ENCODE results near the gene NTNG1.

DNA sequence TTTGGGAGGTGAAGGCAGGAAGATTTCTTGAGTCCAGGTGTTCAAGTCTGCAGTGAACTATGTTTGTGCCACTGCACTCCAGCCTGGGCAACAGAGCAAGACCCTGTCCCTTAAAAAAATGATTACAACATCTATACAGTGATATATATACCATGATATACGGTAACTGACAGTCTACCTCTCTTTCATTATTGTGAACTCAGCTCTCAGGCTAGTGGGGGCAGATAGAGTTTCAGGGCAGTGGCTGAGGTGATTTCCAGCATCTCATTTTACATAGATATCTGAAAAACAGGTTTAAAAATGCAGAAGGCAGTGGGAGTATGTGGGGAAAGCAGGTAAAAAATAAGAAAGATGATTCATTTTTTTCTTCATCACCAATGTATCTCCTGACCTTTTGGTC, 8.1 kb upstream of the NTNG1 start:
- TF ChIP-seq CEBPB (IDR thresholded peaks at IDR 0.05; ENCODE audit: low read depth, low read length) (no peak), YY1 (IDR thresholded peaks at IDR 0.05; ENCODE audit: low read depth, low read length) (no peak), SUZ12 (IDR thresholded peaks at IDR 0.05; ENCODE audit: low read length) (no peak), EZH2 (IDR thresholded peaks at IDR 0.05; ENCODE audit: low read depth, low read length, severe bottlenecking) (no peak), POLR2A (IDR thresholded peaks at IDR 0.05; ENCODE audit: control extremely low read depth in 1 of 2, low read depth in 2 of 2, low read length in 2 of 2) (no peak), JUND (IDR thresholded peaks at IDR 0.05; ENCODE audit: low read length) (no peak), RFX5 (IDR thresholded peaks at IDR 0.05; ENCODE audit: borderline replicate concordance, low read depth, low read length) (no peak), CBX5 (IDR thresholded peaks at IDR 0.05; ENCODE audit: low read depth, low read length) (no peak), RBBP5 (IDR thresholded peaks at IDR 0.05; ENCODE audit: borderline replicate concordance, low read depth, low read length) (no peak), HDAC6 (IDR thresholded peaks at IDR 0.05; ENCODE audit: low read depth, low read length) (no peak)
- TF ChIP-seq, protein P1, sequence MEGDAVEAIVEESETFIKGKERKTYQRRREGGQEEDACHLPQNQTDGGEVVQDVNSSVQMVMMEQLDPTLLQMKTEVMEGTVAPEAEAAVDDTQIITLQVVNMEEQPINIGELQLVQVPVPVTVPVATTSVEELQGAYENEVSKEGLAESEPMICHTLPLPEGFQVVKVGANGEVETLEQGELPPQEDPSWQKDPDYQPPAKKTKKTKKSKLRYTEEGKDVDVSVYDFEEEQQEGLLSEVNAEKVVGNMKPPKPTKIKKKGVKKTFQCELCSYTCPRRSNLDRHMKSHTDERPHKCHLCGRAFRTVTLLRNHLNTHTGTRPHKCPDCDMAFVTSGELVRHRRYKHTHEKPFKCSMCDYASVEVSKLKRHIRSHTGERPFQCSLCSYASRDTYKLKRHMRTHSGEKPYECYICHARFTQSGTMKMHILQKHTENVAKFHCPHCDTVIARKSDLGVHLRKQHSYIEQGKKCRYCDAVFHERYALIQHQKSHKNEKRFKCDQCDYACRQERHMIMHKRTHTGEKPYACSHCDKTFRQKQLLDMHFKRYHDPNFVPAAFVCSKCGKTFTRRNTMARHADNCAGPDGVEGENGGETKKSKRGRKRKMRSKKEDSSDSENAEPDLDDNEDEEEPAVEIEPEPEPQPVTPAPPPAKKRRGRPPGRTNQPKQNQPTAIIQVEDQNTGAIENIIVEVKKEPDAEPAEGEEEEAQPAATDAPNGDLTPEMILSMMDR (IDR thresholded peaks at IDR 0.05; ENCODE audit: control extremely low read depth in 1 of 3, insufficient read depth in 1 of 3, low read depth in 1 of 3, low read length in 3 of 3): no peak
